ENCODE results near the gene NOL7. TPM values are rescaled to one million over a fixed set of nuclear protein-coding genes. Genes with fewer than 3 reads are reported as not detected.

The NOL7 gene
- total and polyA plus RNA-seq, 2 of the 8 experiments (the other 6 are each of a cell fraction or from before 2014, with no cell fraction given), result 16.4 to 70.4 TPM

DNA sequence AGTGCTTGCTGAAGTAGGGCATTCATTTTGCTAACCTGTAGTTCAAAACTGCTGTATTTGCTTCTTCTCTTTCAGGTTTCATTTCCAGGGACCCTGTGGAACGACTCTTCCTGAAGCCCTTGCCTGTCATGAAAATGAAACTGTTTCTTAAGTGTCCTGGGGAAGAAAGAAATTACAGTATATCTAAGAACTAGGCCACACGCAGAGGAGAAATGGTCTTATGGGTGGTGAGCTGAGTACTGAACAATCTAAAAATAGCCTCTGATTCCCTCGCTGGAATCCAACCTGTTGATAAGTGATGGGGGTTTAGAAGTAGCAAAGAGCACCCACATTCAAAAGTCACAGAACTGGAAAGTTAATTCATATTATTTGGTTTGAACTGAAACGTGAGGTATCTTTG lies 3.4 kb upstream of the NOL7 start:
- H4K91ac ChIP-seq (replicated peaks; ENCODE audit: insufficient read length, low read length), result no peak overlapping the region
- H3K9me3 ChIP-seq (ENCODE audit: insufficient read depth in 2 of 2, low read depth in 1 of 2, low read length in 1 of 2), result no peaks in the 10 kb centered on the region
- H4K5ac ChIP-seq (ENCODE audit: insufficient read length, low read depth, low read length), result no peak overlapping the region
- FAIRE-seq, result no peak
- POLR2A ChIA-PET (ENCODE audit: partially characterized antibody), result interaction anchor here (1.6 kb wide), 1 partner anchor 20 kb away, joined by 3 read pairs; no protein-coding TSS in a partner anchor
- H2BK5ac ChIP-seq (ENCODE audit: low read depth, low read length), result no peak overlapping the region
- H4K8ac ChIP-seq (ENCODE audit: extremely low read depth, insufficient read depth, low read length), result no peak overlapping the region
- H3K4me1 ChIP-seq (replicated peaks in 1 of 4; ENCODE audit: control insufficient read depth in 3 of 4, insufficient read depth in 4 of 4, low read length in 3 of 4), result peaks cover 0 to 2% (median under 1%) of the 10 kb centered on the region in 4 experiments; a peak in 3 of 7 replicates
- no peak overlapping the region for H3K9ac ChIP-seq (replicated peaks in 1 of 4; ENCODE audit: extremely low read depth in 1 of 4, low read depth in 3 of 4, low read length in 3 of 4)
- H2AFZ ChIP-seq (ENCODE audit: low read length), result no peak overlapping the region
- no peak overlapping the region for H3K4me3 ChIP-seq (ENCODE audit: extremely low read depth in 1 of 4, insufficient read depth in 2 of 4, low read depth in 3 of 4, low read length in 4 of 4)
- no peaks in the 10 kb centered on the region for H3K27me3 ChIP-seq (replicated peaks in 1 of 4; ENCODE audit: control insufficient read depth in 3 of 4, extremely low read depth in 1 of 4, insufficient read depth in 3 of 4, low read length in 3 of 4)
- H3K27ac ChIP-seq (ENCODE audit: low read depth, low read length), result no peak overlapping the region
- 76 to 100% methylated on average over 1 to 4 of the region's 4 CpGs for WGBS, 2 experiments (ENCODE audit: extremely low coverage in 1 of 2, insufficient coverage in 1 of 2, insufficient read length in 1 of 2, insufficient replicate concordance in 2 of 2, low coverage in 1 of 2, low lambda C conversion rate in 2 of 2, missing lambda C conversion rate in 1 of 2)
- DNase-seq (ENCODE audit: low read depth in 1 of 2, low spot score in 2 of 2), result no peak
- H2BK120ac ChIP-seq (replicated peaks; ENCODE audit: low read depth, low read length), result no peak overlapping the region
- no peak overlapping the region for H2BK12ac ChIP-seq (ENCODE audit: low read depth, low read length)
- H3K23me2 ChIP-seq (ENCODE audit: low read depth, low read length), result peaks cover 5% of the 10 kb centered on the region; the same call in 1 of the 2 replicates
- H3K14ac ChIP-seq (ENCODE audit: insufficient read length), result no peak overlapping the region
- TF ChIP-seq JUND (IDR thresholded peaks at IDR 0.05; ENCODE audit: low read length) (no peak), SUZ12 (IDR thresholded peaks at IDR 0.05; ENCODE audit: low read length) (no peak), BACH1 (IDR thresholded peaks at IDR 0.05; ENCODE audit: low read length) (no peak), SIX5 (IDR thresholded peaks at IDR 0.05; ENCODE audit: low read depth, low read length) (no peak), TAF1 (IDR thresholded peaks at IDR 0.05; ENCODE audit: low read depth, low read length) (no peak), POU5F1 (IDR thresholded peaks at IDR 0.05; ENCODE audit: low read depth, low read length) (no peak), KDM5A (IDR thresholded peaks at IDR 0.05; ENCODE audit: low read length) (no peak), TBP (IDR thresholded peaks at IDR 0.05; ENCODE audit: low read depth, low read length) (no peak), HDAC2 (IDR thresholded peaks at IDR 0.05; ENCODE audit: borderline replicate concordance in 1 of 2, low read depth in 2 of 2, low read length in 2 of 2) (no peak), SP1 (IDR thresholded peaks at IDR 0.05; ENCODE audit: low read depth, low read length) (no peak), NRF1 (IDR thresholded peaks at IDR 0.05; ENCODE audit: low read depth, low read length) (no peak)
- H3K18ac ChIP-seq (ENCODE audit: extremely low read depth, low read length), result no peak overlapping the region
- no peak overlapping the region for H3K4me2 ChIP-seq (ENCODE audit: insufficient read depth in 1 of 2, low read depth in 2 of 2, low read length in 2 of 2)
- H2BK20ac ChIP-seq (ENCODE audit: low read length), result no peak overlapping the region
- H3K56ac ChIP-seq (replicated peaks; ENCODE audit: insufficient read length, low read depth, low read length), result no peak overlapping the region
- CTCF ChIA-PET (ENCODE audit: partially characterized antibody), result interaction anchor here (1.3 kb wide), 1 partner anchor 21 kb away, joined by 4 read pairs; no protein-coding TSS in a partner anchor
- H3K4ac ChIP-seq (replicated peaks; ENCODE audit: insufficient read length, low read depth, low read length), result no peak overlapping the region
- peaks cover 2 to 8% of the 10 kb centered on the region in 2 experiments for H4K20me1 ChIP-seq (replicated peaks in 1 of 2; ENCODE audit: control insufficient read depth in 1 of 2, insufficient read depth in 2 of 2, low read length in 2 of 2)
- H2AK5ac ChIP-seq (ENCODE audit: low read depth, low read length), result no peak overlapping the region
- H3K23ac ChIP-seq (ENCODE audit: insufficient read length), result no peak overlapping the region
- H2BK15ac ChIP-seq (ENCODE audit: low read length), result no peak overlapping the region
- H3K79me2 ChIP-seq (ENCODE audit: control insufficient read depth in 1 of 2, insufficient read depth in 2 of 2, low read length in 2 of 2), result peaks cover 3 to 17% of the 10 kb centered on the region in 2 experiments; a peak in 3 of 4 replicates
- H3K36me3 ChIP-seq (ENCODE audit: control insufficient read depth in 2 of 4, insufficient read depth in 4 of 4, low read length in 3 of 4), result peaks cover 0 to 3% (median 0%) of the 10 kb centered on the region in 4 experiments; a peak in 2 of 8 replicates
- no peaks in the 10 kb centered on the region for H3K79me1 ChIP-seq (ENCODE audit: low read depth, low read length)
